H1 (cell line): ENCODE measurements around the gene SEC11A. TPM values are rescaled to one million over a fixed set of nuclear protein-coding genes. Genes with fewer than 3 reads are reported as not detected.

Experiments
- CTCF ChIA-PET: fragments of 300-600 bp; sonication (Branson Sonifier 250); formaldehyde crosslinking; loops from one replicate; lab custom pipeline; 2021; ENCODE audit not compliant: partially characterized antibody; lab: Charles Lee
- POLR2A ChIA-PET: fragments of 300-600 bp; sonication (Branson Sonifier 250); formaldehyde crosslinking; loops from one replicate; lab custom pipeline; 2021; ENCODE audit warnings: inconsistent platforms; ENCODE audit not compliant: partially characterized antibody; lab: Charles Lee
- DNase-seq, 2 experiments: peaks; one replicate each; pipeline versions ENCODE4 v3.0.0 to v3.0.0-alpha.2; 2010 to 2022; ENCODE audit warnings: low spot score in 2 of 2, low read depth in 1 of 2, mixed read lengths in 1 of 2
- FAIRE-seq: peaks from 2 replicates; lab custom pipeline; 2011; peaks lifted over from hg19 to GRCh38; lab: Jason Lieb, UNC
- H2AFZ ChIP-seq: 2 replicates; pipeline ENCODE4 v1.8.1; 2012; ENCODE audit warnings: low read length, inconsistent platforms
- H2AK5ac ChIP-seq: 2 replicates; pipeline ENCODE4 v1.6.1; 2013; ENCODE audit warnings: low read depth, low read length
- H2BK120ac ChIP-seq: replicated peaks from 2 replicates; pipeline ENCODE3; 2013; ENCODE audit warnings: low read depth, low read length, inconsistent platforms
- H2BK12ac ChIP-seq: 2 replicates; pipeline ENCODE4 v1.6.1; 2013; ENCODE audit warnings: low read depth, low read length
- H2BK15ac ChIP-seq: 2 replicates; pipeline ENCODE4 v1.6.1; 2013; ENCODE audit warnings: low read length
- H2BK20ac ChIP-seq: 2 replicates; pipeline ENCODE4 v1.6.1; 2013; ENCODE audit warnings: low read length
- H2BK5ac ChIP-seq: 2 replicates; pipeline ENCODE4 v1.6.1; 2013; ENCODE audit warnings: low read depth, low read length
- H3K14ac ChIP-seq: 2 replicates; pipeline ENCODE4 v1.6.1; 2013; ENCODE audit warnings: inconsistent platforms; ENCODE audit not compliant: insufficient read length
- H3K18ac ChIP-seq: 2 replicates; pipeline ENCODE4 v1.6.1; 2013; ENCODE audit warnings: low read length; ENCODE audit errors: extremely low read depth
- H3K23ac ChIP-seq: 2 replicates; pipeline ENCODE4 v1.6.1; 2013; ENCODE audit warnings: inconsistent platforms; ENCODE audit not compliant: insufficient read length
- H3K23me2 ChIP-seq: 2 replicates; pipeline ENCODE4 v1.6.1; 2013; ENCODE audit warnings: low read depth, low read length
- H3K27ac ChIP-seq: 2 replicates; pipeline ENCODE4 v1.6.1; 2011; ENCODE audit warnings: low read depth, low read length, inconsistent platforms
- H3K27me3 ChIP-seq, 4 experiments: replicated peaks in 1 of 4; 1 replicate in 1 of 4; 2 replicates in 3 of 4; pipeline versions ENCODE4 v1.6.1 to v1.8.1; 2011 to 2013; ENCODE audit warnings: low read length in 3 of 4, mild to moderate bottlenecking in 3 of 4, inconsistent platforms in 2 of 4, mixed read lengths in 2 of 4, moderate library complexity in 1 of 4; ENCODE audit not compliant: control insufficient read depth in 3 of 4, insufficient read depth in 3 of 4; ENCODE audit errors: extremely low read depth in 1 of 4
- H3K36me3 ChIP-seq, 4 experiments: 2 replicates each; pipeline versions ENCODE4 v1.6.1 to v1.8.1; 2011 to 2013; ENCODE audit warnings: mild to moderate bottlenecking in 4 of 4, low read length in 3 of 4, moderate library complexity in 2 of 4, control low read depth in 1 of 4, inconsistent platforms in 1 of 4; ENCODE audit not compliant: insufficient read depth in 4 of 4, control insufficient read depth in 2 of 4
- H3K4ac ChIP-seq: replicated peaks from 2 replicates; pipeline ENCODE3; 2013; ENCODE audit warnings: low read length, low read depth, mixed read lengths, inconsistent platforms; ENCODE audit not compliant: insufficient read length
- H3K4me1 ChIP-seq, 4 experiments: replicated peaks in 1 of 4; 1 replicate in 1 of 4; 2 replicates in 3 of 4; pipeline versions ENCODE4 v1.6.1 to v1.8.1; 2011 to 2013; ENCODE audit warnings: low read length in 3 of 4, inconsistent platforms in 2 of 4, mixed read lengths in 1 of 4; ENCODE audit not compliant: insufficient read depth in 4 of 4, control insufficient read depth in 3 of 4
- H3K4me2 ChIP-seq, 2 experiments: 2 replicates each; pipeline versions ENCODE4 v1.6.1 to v1.8.1; 2011 to 2013; ENCODE audit warnings: low read depth in 2 of 2, low read length in 2 of 2, control low read depth in 1 of 2, inconsistent platforms in 1 of 2, mild to moderate bottlenecking in 1 of 2; ENCODE audit not compliant: insufficient read depth in 1 of 2
- H3K4me3 ChIP-seq, 4 experiments: fragments of 200-600, 300-600 bp in 1 of 4; sonication (generic), shearing (Covaris generic), sonication (Bioruptor Twin) in 1 of 4; 2 replicates each; pipeline versions ENCODE4 v1.5.1 to v1.8.1; 2011 to 2016; ENCODE audit warnings: low read length in 4 of 4, low read depth in 3 of 4, control low read depth in 2 of 4, inconsistent platforms in 2 of 4, mild to moderate bottlenecking in 2 of 4, mixed read lengths in 1 of 4, moderate library complexity in 1 of 4; ENCODE audit not compliant: insufficient read depth in 2 of 4; ENCODE audit errors: extremely low read depth in 1 of 4
- H3K56ac ChIP-seq: replicated peaks from 2 replicates; pipeline ENCODE3; 2013; ENCODE audit warnings: low read depth, mild to moderate bottlenecking, mixed read lengths, low read length, inconsistent platforms; ENCODE audit not compliant: insufficient read length
- H3K79me1 ChIP-seq: 2 replicates; pipeline ENCODE4 v1.6.1; 2013; ENCODE audit warnings: low read depth, low read length, control low read depth
- H3K79me2 ChIP-seq, 2 experiments: 2 replicates each; pipeline versions ENCODE4 v1.6.1 to v1.8.1; 2012 to 2013; ENCODE audit warnings: low read length in 2 of 2, mild to moderate bottlenecking in 2 of 2, inconsistent platforms in 1 of 2; ENCODE audit not compliant: insufficient read depth in 2 of 2, control insufficient read depth in 1 of 2
- H3K9ac ChIP-seq, 4 experiments: replicated peaks in 1 of 4; 1 replicate in 1 of 4; 2 replicates in 3 of 4; pipeline versions ENCODE4 v1.6.1 to v1.8.1; 2011 to 2013; ENCODE audit warnings: low read depth in 3 of 4, low read length in 3 of 4, control low read depth in 2 of 4, mild to moderate bottlenecking in 2 of 4, moderate library complexity in 2 of 4, inconsistent platforms in 1 of 4; ENCODE audit errors: extremely low read depth in 1 of 4
- H3K9me3 ChIP-seq, 2 experiments: 2 replicates each; pipeline versions ENCODE4 v1.6.1 to v1.8.1; 2012 to 2013; ENCODE audit warnings: mild to moderate bottlenecking in 2 of 2, moderate library complexity in 2 of 2, control low read depth in 1 of 2, inconsistent platforms in 1 of 2, low read depth in 1 of 2, low read length in 1 of 2, mixed read lengths in 1 of 2; ENCODE audit not compliant: insufficient read depth in 2 of 2
- H4K20me1 ChIP-seq, 2 experiments: replicated peaks in 1 of 2; 2 replicates each; pipeline versions ENCODE3 to v1.8.1; 2011 to 2013; ENCODE audit warnings: inconsistent platforms in 2 of 2, low read length in 2 of 2, mild to moderate bottlenecking in 1 of 2; ENCODE audit not compliant: insufficient read depth in 2 of 2, control insufficient read depth in 1 of 2
- H4K5ac ChIP-seq: 2 replicates; pipeline ENCODE4 v1.6.1; 2013; ENCODE audit warnings: low read length, low read depth, mixed read lengths, inconsistent platforms; ENCODE audit not compliant: insufficient read length
- H4K8ac ChIP-seq: 2 replicates; pipeline ENCODE4 v1.8.0; 2013; ENCODE audit warnings: mild to moderate bottlenecking, moderate library complexity, low read length, inconsistent platforms; ENCODE audit not compliant: insufficient read depth; ENCODE audit errors: extremely low read depth
- H4K91ac ChIP-seq: replicated peaks from 2 replicates; pipeline ENCODE3; 2013; ENCODE audit warnings: low read length, mixed read lengths, inconsistent platforms; ENCODE audit not compliant: insufficient read length
- ATF2 ChIP-seq: IDR thresholded peaks from 2 replicates; pipeline ENCODE4 v1.6.1; 2012; ENCODE audit warnings: low read length, inconsistent platforms
- PHF8 ChIP-seq: fragments of 200-600 bp; sonication (generic); conservative IDR thresholded peaks from 2 replicates; pipeline ENCODE4 v1.7.1; 2012; ENCODE audit warnings: low read depth, mild to moderate bottlenecking, inconsistent platforms, low read length, moderate library complexity
- WGBS, 2 experiments: shearing (Covaris generic) in 1 of 2; methylation state at CpG; one replicate each; pipeline versions ENCODE4 v1.1.6 to v1.1.7; 2013 to 2015; ENCODE audit warnings: low lambda C conversion rate in 2 of 2, mixed read lengths in 2 of 2, inconsistent platforms in 1 of 2, low coverage in 1 of 2, missing lambda C conversion rate in 1 of 2; ENCODE audit not compliant: insufficient replicate concordance in 2 of 2, insufficient coverage in 1 of 2, insufficient read length in 1 of 2; ENCODE audit errors: extremely low coverage in 1 of 2, missing lambda C conversion rate in 1 of 2; 5-methylcytosine and 5-hydroxymethylcytosine counted together
- polyA plus RNA-seq, 7 experiments: library from polyadenylated mRNA; depleted of rRNA in 3 of 7; stranded (reverse) in 5 of 7; unstranded in 2 of 7; fragments of >200 nt in 5 of 7; fragments of 200-250 nt in 2 of 7; gene quantifications; 1 replicate in 5 of 7; 2 replicates in 1 of 7; 4 replicates in 1 of 7; pipeline versions ENCODE4 v1.2.1 to v1.2.3, GENCODE V29; 2011 to 2013; ENCODE audit warnings: missing spikeins in 2 of 7, mixed read lengths in 2 of 7
- total RNA-seq: library from RNA; stranded (reverse); fragmentation: NEBNext Ultra II Directional; extraction: Animal tissue kit (Norgen Biotek cat#: 25700); gene quantifications from 2 replicates; pipeline ENCODE4 v1.2.1, GENCODE V29; 2021

SEC11A gene
- total and polyA plus RNA-seq, 2 of the 8 experiments (the other 6 are each of a cell fraction or from before 2014, with no cell fraction given): 268 to 316 TPM

- WGBS, 2 experiments: 17% methylated on average over 17 of the region's 17 CpGs; no CpG with 5 or more reads in 1 of the 2 experiments
- Histone ChIP-seq H3K79me2 (peaks cover 0 to 8% of the 10 kb centered on the region in 2 experiments; a peak in 2 of 4 replicates), H2BK15ac (no peak overlapping the region), H3K4me1 (peaks cover 0 to 24% (median 14%) of the 10 kb centered on the region in 4 experiments; a peak in 6 of 7 replicates), H3K23ac (no peak overlapping the region), H3K79me1 (peaks cover 5% of the 10 kb centered on the region; the same call in 1 of the 2 replicates), H3K23me2 (peaks cover 10% of the 10 kb centered on the region), H2AK5ac (no peak overlapping the region), H3K27me3 (peaks cover 0 to 13% (median 9%) of the 10 kb centered on the region in 4 experiments; a peak in 5 of 7 replicates), H2AFZ (0 out of 2 replicates have a peak overlapping the region, but pooled peaks have one; percentile 55), H3K4me2 (peak overlapping the region; percentile 91), H4K8ac (peak overlapping the region; percentile 57; the same call in 1 of the 2 replicates), H2BK12ac (no peak overlapping the region), H2BK120ac (no peak overlapping the region), H2BK5ac (0 out of 2 replicates have a peak overlapping the region, but pooled peaks have one; percentile 71), H3K4me3 (peak overlapping the region; percentile 56 to 74 (median 62)), H4K20me1 (peaks cover 0 to 2% of the 10 kb centered on the region in 2 experiments), H3K18ac (peak overlapping the region; percentile 48), H3K56ac (no peak overlapping the region), H3K14ac (no peak overlapping the region), H3K27ac (no peak overlapping the region), H3K9me3 (no peaks in the 10 kb centered on the region), H4K91ac (no peak overlapping the region), H4K5ac (no peak overlapping the region), H3K9ac (peak overlapping the region in 3 of 4 experiments; percentile 51 to 69 (median 58); a peak in 6 of 7 replicates), H3K36me3 (peaks cover 0 to 2% (median under 1%) of the 10 kb centered on the region in 4 experiments; a peak in 1 of 8 replicates), H3K4ac (no peak overlapping the region), H2BK20ac (no peak overlapping the region)
- no peak for DNase-seq
- no peak for FAIRE-seq
- 0 out of 2 replicates have a peak, but pooled peaks have one; percentile 15 for TF ChIP-seq PHF8
- no peak for TF ChIP-seq ATF2
- ChIA-PET CTCF (interaction anchor here (0.7 to 10.6 kb wide), 12 partner anchors 18 to 495 kb away, joined by 3 to 86 read pairs (median 4); partner anchors contain the start of gene ZSCAN2), POLR2A (interaction anchor here (1.3 to 1.9 kb wide), 2 partner anchors 9 to 56 kb away, joined by 4 read pairs; no protein-coding TSS in a partner anchor)
These were observed 58.2 kb downstream of the SEC11A start for GRCh38 chr15:84657748-84658079.
